ENCODE measurements around the gene MAD1L1. TPM values are rescaled to one million over a fixed set of nuclear protein-coding genes. Genes with fewer than 3 reads are reported as not detected.

The MAD1L1 gene
- total RNA-seq, 1 donor from 2014 or later = 112 TPM

- intact Hi-C loops (cut with micrococcal nuclease) = no loop called here
Observed at GRCh38 chr7:2143981-2144595, 88.7 kb downstream of the MAD1L1 start.

DNA sequence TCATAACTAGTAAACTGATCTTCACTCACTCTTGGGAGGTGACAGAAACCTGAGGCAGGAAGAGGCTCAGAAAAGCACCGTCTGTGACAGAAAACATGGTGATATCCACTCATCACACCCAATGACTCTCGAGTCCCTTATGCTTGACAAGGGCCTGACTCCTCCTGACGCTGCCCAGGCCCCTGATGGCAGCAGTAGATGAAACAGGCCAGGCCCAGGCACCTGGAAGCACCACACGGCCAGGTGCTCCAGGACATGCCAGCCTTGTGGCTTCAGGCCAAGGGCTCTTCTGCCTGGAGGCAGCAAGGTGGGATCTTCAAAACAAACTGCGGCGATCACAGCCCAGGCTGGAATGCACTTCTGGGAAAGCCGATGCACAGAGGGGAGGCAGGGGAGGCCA, 89.3 kb downstream of the MAD1L1 start:
- intact Hi-C loops (cut with micrococcal nuclease) = no loop called here

DNA sequence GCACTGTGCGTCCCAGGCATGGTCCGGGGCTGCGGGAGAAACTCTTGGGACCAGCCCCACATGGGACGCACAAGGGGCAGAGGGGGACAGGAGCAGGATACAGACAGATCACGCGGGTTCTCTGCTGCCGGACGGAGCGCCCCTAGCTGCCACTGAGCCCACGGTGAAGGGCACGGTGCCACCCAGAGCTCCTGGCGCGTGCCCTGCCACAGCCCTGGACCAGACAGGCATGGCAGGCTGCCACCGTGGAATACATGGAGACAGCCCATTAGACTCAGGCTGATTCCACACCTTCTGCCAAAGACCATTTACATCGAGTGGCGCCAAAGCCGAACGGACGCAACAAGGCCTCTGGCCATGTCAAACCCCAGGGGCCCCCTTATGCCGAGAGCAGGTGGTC, 90.4 kb downstream of the MAD1L1 start:
- intact Hi-C loops (cut with micrococcal nuclease) = no loop called here

DNA sequence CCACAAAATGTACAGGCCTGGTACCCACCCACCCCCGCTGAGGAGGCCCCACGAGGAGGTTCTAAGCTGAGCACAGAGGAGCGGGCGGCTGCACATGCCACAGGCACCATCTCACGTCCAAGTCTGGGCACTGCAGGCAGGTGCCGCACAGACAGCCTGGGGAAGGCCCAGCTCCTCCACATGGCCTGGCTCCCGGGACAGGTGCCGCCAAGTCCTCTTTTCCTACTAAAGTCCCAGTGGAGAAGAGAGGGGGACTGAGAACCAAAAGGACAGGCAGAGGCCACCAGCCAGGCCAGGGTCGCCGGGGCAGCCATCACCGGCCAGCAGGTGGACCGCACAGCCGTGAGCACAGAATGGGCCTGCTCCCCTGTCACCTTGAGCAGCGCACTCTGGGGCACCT, 91.1 kb downstream of the MAD1L1 start:
- intact Hi-C loops (cut with micrococcal nuclease) = no loop called here

GRCh38 chr7:2141021-2141410, 91.7 kb downstream of the MAD1L1 start:
- intact Hi-C loops (cut with micrococcal nuclease) = no loop called here

DNA sequence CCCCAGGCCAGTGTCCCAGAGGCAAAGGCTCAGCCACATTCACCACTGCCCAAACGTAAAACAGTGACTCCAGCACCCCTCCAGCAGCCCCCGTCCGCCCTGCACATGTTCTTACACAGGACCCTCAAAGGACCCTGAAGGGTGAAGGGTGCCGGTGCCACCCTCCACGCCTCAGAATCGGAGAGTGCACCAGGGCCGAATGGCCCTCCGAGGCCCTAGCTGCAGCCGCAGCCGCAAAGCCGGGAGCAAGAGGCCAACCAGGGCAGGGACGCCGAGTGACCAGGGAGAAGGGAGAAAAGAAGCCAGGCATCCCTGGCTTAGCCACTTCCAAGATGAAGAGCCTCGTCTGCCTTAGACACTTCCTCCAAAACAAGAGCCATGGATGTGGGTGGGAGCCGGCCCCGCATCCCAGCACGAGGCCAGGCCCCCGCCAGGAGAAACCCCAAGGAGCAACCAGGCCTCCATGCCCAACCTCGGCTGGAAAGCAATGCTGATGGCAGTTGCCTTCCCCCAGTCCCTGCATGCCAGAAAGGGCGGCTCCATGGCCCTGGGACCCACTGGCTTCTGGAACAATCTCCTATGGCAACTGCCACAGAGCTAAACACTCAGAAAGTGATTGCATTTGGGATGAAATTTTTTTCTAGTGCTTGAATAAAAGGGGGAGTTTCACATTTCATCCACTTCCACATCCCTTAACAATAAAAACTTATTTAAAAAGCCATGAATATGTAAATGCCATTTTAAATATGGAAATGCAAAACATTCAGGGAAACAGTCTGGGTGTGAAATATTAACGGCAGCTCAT, 92.3 kb downstream of the MAD1L1 start:
- intact Hi-C loops (cut with micrococcal nuclease) = no loop called here

DNA sequence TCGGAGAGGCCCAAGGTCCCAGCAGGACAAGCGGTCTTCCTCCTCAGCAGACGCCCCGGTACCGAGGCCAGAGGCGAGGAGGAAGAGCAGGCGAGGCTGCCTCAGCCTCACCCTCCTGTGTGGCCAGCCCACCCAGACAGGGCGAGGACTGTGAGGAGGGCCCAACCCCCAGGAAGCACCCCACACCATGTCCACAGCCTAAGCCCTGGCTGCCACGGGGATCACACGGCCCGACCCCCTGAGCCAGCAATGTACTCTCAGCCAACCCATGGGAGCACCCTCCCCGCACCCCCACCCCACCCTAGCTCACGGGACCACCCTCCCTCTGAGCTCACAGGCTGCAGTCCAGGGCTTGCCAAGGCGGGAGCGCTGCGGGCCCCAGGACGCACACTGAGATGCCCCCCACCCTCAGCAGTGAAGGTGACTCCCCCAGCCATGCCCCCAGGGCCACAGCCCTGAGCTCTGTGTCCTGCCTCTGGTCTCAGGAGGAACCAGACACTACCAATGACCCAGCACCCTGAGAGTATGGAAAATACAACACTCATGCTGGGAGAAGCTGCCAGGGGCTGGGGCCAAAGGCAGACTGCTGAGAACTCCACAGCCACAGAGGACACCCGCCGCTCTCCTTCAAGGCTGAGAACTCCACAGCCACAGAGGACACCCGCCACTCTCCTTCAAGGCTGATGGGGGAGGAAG, 93.6 kb downstream of the MAD1L1 start:
- intact Hi-C loops (cut with micrococcal nuclease) = no loop called here

DNA sequence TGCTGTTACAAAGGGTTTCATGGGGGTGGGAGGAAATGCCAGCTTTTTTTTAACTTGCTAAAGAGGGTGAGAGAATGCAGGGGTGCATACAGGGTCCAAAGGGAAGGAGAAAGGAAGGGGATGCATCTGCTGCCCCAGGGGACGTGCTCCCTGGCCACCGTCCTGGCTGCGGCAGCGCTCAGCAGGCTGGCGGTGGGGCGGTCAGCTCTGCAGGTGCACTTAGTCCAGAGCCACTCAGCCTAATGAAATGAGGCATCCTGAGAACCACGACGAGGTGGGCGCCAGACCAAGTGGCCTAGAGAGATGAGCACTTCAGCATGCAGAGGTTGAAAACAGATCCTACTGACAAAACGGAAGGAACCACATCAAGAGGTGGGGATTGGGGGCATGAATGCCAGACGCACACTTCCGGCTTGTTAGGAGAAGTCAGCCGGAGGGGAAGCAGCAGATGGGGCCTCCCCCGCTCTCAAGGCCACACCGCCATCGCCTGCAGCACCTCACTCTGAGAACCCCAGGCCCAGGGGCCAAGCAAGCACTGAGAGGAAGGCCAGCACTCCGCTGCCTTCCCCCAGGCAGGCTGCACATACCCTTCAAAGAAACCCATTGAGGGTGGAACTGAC, 94.5 kb downstream of the MAD1L1 start:
- intact Hi-C loops (cut with micrococcal nuclease) = no loop called here

GRCh38 chr7:2134740-2135139, 98.0 kb downstream of the MAD1L1 start:
- intact Hi-C loops (cut with micrococcal nuclease) = no loop called here

- intact Hi-C loops (cut with micrococcal nuclease) = no loop called here
Observed at GRCh38 chr7:2132243-2132642, 100.5 kb downstream of the MAD1L1 start.

- intact Hi-C loops (cut with micrococcal nuclease) = no loop called here
Observed at GRCh38 chr7:2131800-2132199, 100.9 kb downstream of the MAD1L1 start.

DNA sequence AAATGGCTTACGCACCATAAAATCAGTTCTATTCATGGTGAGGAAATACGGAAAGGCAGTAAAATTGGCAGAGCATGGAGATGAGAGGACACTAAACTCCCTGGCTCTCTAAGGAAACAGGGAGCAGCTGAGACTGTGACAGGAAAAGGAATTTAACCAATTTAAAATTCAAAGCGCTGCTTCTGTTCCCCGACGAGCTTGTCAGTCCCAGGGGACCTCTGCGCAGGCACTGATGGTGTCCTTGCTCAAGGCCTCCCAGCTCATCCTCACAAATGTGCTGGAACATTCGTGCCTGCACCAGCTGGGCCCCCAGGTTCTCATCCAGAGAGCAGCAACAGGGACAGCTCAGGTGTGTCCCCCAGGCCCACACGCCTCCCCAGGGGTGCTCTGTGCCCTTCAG, 101.4 kb downstream of the MAD1L1 start:
- intact Hi-C loops (cut with micrococcal nuclease) = no loop called here

GRCh38 chr7:2130096-2130375, 102.7 kb downstream of the MAD1L1 start:
- intact Hi-C loops (cut with micrococcal nuclease) = no loop called here

- intact Hi-C loops (cut with micrococcal nuclease) = no loop called here
Observed at GRCh38 chr7:2129323-2130095, 103.2 kb downstream of the MAD1L1 start.

DNA sequence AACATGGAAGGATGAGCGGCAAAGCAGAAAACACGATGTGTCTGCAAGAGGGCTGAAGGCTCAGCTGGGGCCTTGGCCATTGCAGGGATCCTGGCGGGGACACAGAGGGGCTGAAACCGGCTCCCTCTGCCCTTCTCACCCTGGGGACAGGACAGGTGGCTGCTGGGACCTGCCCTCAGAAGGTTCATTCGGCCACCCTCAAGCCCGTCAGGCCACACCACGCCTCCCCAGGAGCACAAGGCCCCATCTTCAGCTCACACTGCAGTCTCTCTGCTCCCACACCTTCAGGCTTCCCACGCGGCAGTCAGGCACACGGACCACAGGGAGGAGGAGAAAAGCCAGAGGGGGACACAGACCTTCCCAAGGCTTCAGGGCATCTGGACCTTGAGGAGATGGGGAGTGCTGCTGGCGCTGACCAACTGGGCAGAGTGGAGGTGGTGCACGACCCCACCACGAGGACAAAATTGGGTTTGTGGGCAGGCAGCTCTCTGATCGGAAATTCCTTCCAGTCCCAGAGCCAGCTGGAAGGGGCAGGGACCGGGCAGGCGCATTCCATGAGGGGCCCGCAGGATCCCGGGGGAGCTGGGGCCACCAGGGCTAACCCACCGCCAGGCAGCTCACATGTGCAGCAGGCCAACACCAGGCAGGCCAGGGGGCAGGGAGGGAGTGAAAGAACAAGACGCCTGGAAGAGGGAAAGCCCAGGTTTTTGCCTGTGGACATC, 104.0 kb downstream of the MAD1L1 start:
- intact Hi-C loops (cut with micrococcal nuclease) = no loop called here

GRCh38 chr7:2126621-2127020, 106.1 kb downstream of the MAD1L1 start:
- intact Hi-C loops (cut with micrococcal nuclease) = no loop called here

GRCh38 chr7:2125931-2126330, 106.8 kb downstream of the MAD1L1 start:
- intact Hi-C loops (cut with micrococcal nuclease) = no loop called here

- intact Hi-C loops (cut with micrococcal nuclease) = no loop called here
Observed at GRCh38 chr7:2124604-2125345, 108.0 kb downstream of the MAD1L1 start.

DNA sequence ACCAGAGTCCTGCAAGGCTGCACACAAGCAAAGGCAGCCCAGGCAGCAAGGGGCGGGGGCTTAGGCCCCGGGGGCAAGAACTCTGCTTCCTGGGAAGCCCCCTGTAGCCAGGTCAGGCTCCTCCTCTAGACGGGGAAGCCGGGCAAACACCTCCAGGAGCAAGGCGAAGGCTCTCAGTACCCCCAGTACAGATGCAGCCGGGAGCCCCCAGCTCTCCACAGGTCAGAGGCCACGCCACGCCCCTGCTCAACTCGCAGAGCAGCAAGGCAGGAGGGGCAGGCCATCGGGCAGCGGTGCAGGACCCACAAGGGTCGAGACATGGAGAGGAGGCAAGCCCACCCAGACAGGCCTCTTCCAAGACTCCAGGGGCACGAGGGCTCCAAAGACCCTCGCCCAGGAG, 108.8 kb downstream of the MAD1L1 start:
- intact Hi-C loops (cut with micrococcal nuclease) = no loop called here

GRCh38 chr7:2123360-2123759, 109.4 kb downstream of the MAD1L1 start:
- intact Hi-C loops (cut with micrococcal nuclease) = no loop called here

Data from T-helper 1 cell treated with Interleukin-12 subunit alpha and Interleukin-12 subunit beta and Interleukin-4 antibody, amounts not matched to agents 30 ng/mL and 1 ng/mL, for 36 hours (primary cell).